NCI-H345 (cell line): ENCODE measurements around the gene FAM167B.
A peak's percentile ranks its signal among the peaks of the same experiment; 100 is the strongest.

ENCODE experiments used
- DNase-seq: peaks from one replicate; lab custom pipeline; 2025; lab: John Stamatoyannopoulos, UW

FAM167B gene

GRCh38 chr1:32246888-32247273, at the start of gene FAM167B:
FAM167B (plus strand) TSS chr1:32247222; CDS start chr1:32247422, 200 bp downstream.
- DNase-seq = no peak

DNA sequence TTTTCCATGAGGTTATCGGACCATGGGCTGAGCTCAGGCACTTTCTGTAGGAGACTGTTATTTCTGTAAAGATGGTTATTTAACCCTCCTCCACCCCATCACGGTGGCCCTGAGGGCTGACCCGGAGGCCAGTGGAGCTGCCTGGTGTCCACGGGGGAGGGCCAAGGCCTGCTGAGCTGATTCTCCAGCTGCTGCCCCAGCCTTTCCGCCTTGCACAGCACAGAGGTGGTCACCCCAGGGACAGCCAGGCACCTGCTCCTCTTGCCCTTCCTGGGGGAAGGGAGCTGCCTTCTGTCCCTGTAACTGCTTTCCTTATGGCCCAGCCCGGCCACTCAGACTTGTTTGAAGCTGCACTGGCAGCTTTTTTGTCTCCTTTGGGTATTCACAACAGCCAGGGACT, 49.2 kb upstream of the FAM167B start:
- no peak for DNase-seq

DNA sequence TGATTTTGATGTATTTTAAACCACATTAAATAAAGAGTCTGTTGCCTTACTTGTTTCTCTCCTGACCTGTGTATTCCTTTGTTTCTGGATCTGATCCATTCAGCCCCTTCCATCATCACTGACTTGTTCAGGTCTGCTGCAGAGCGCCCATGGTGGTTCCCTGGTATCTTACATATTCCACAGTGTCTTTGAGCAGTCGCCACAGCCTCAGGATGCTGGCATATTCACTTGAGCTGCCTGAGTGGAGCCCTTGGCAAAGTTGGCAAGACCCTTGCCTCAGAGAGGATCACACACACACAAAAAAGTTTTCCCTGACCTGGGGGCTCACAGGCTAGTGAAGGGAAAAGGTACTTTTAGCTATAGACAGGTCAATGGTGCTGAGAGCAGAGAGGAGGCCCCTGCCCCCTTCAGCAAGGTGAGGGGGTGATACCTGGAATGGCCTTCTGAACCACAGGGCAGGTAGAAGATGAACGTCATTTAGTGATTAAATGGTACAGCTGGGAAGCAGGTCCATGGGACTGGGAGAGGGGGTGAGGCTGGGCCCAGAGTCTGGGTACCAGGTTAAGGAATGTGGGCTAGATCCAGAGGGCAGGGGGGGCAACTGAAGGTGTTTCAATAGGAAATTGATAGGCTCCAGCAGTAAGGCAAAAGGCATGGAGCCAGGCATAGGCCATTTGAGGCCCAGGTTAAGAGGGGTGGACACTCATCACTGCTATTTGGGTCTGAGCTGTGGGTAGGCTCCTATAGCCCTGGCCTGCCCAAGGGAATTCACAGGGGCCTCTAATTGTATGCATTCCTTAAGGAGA, 48.6 kb upstream of the FAM167B start:
- no peak for DNase-seq

GRCh38 chr1:32199043-32199716, 47.8 kb upstream of the FAM167B start:
- DNase-seq = no peak

- peak; percentile 45 for DNase-seq
Observed at GRCh38 chr1:32199717-32200072, 47.3 kb upstream of the FAM167B start.

DNA sequence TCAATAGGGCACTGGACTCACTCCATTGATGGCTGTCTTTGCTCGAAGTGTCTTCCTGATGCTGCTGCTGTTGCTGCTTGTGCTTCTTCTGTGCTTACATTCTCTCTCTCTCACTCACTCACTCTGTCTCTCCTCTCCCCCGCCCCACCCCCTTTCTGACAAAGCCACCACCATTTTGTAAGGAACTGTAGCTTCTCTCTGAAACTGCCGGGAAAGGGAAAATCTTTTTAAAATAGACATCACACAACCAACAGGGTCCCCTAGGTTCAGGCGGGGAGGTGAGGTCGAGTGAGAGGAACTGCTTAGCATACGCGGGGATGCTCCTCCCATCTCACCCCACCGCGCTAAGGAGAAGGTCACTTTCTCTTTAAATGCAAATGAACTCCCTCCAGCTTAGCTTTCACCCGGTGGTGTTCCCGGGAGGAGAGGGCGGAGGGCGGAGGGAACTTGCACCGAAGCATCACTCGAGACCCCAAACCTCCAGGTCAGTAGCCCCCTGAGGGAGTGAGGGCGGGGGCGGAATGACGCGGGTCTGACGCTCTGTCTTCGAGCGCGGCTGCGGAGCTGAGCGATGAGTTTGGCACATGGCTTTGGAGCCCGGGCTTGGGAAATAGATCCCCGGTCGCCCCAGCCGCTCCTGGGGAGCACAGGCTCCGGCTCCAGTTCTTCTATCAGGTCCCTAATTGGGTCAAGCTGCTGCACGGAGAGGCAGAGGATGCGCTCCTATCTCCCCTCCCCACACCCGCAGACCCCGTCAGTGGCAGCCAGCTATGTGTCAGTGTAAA, 46.6 kb upstream of the FAM167B start, which contains the start of gene CCDC28B:
TSS of gene CCDC28B (plus strand) at position 370 of the 785 bp plus-strand sequence. CDS start 1,341 bp downstream, outside the sequence.
- DNase-seq = peak; percentile 62

DNA sequence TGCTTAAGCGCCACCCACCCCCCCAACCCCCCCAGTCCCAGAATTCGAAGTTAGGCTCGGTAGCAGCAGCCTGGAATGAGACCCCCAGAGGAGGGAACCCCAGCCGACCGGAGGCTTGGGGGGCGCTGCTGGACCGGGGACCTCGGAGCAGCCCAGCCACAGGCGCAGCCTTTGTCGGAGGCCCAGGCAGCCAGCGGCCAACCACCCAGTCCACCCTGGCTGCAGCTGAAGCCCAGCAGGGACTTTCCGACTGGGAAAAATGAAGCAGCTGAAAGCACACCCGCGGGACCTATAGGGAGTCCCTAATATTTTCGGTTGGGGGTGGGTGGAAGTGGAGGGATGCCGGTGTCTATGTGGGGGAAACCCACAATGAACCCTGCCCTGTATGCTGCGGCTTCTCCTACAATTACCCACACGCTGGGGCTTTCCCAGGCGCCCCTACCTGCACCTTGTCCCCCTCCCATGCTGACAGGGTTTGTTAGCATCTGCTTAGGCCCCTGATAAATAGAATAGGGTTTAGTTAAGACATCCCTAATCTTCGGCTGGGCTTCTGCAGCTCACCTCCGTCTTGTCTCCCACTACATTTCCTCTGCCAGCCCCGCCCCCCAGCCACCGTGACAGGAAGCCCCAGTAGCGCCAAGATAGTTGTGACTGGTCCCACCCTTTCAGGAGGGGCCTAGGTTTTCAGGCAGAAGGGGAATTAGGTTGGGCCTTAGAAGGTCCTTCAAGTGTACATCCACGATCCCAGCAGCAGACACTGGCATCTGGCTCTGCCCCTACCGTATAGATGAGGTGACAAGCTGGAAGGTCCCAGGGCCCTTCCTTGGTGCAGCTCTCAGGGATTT, 45.8 kb upstream of the FAM167B start:
- DNase-seq = no peak

GRCh38 chr1:32204943-32205361, 42.1 kb upstream of the FAM167B start:
- no peak for DNase-seq

- peak; percentile 96 for DNase-seq
Observed at GRCh38 chr1:32205401-32206370, 41.3 kb upstream of the FAM167B start, which contains the start of gene IQCC. IQCC (plus strand) TSS chr1:32205671; CDS start chr1:32205682, 11 bp downstream.

- DNase-seq = no peak
Observed at GRCh38 chr1:32208469-32208868, 38.6 kb upstream of the FAM167B start.

GRCh38 chr1:32208891-32209328, 38.1 kb upstream of the FAM167B start, which contains the start of gene DCDC2B:
DCDC2B (plus strand) TSS chr1:32209089; CDS start chr1:32209094, 5 bp downstream.
- DNase-seq = peak; percentile 90

GRCh38 chr1:32215629-32216480, 31.2 kb upstream of the FAM167B start:
- DNase-seq = peak; percentile 43

- DNase-seq = no peak
Observed at GRCh38 chr1:32216566-32216965, 30.5 kb upstream of the FAM167B start.

- DNase-seq = no peak
Observed at GRCh38 chr1:32219022-32219421, 28.0 kb upstream of the FAM167B start.

GRCh38 chr1:32220746-32221580, 26.1 kb upstream of the FAM167B start:
- no peak for DNase-seq

- no peak for DNase-seq
Observed at GRCh38 chr1:32221581-32221979, 25.4 kb upstream of the FAM167B start.

- DNase-seq = peak; percentile 95
Observed at GRCh38 chr1:32221980-32222755, 24.9 kb upstream of the FAM167B start, which contains the start of the genes EIF3I and TMEM234. EIF3I (plus strand) TSS chr1:32222407; CDS start chr1:32222442, 35 bp downstream. TMEM234 (minus strand) TSS chr1:32222353; CDS start chr1:32222322, 31 bp downstream.
